HepG2 (cell line): ENCODE results near the gene MYO15A. TPM values are rescaled to one million over a fixed set of nuclear protein-coding genes. Genes with fewer than 3 reads are reported as not detected.

Source experiments
- ARID5B ChIP-seq: IDR thresholded peaks from 2 replicates; pipeline ENCODE4 v1.4.0; 2020; ENCODE audit warnings: mild to moderate bottlenecking, missing genetic modification reagents
- CBX5 ChIP-seq: sonication (generic); formaldehyde crosslinking; IDR thresholded peaks from 2 replicates; pipeline ENCODE4 v1.4.0; 2020; ENCODE audit warnings: missing genetic modification reagents, borderline replicate concordance
- CEBPG ChIP-seq: IDR thresholded peaks from 2 replicates; pipeline ENCODE4 v1.6.1; 2016
- GLI4 ChIP-seq: sonication (generic); formaldehyde crosslinking; IDR thresholded peaks from 2 replicates; pipeline ENCODE4 v1.5.1; 2020; ENCODE audit warnings: missing genetic modification reagents, mild to moderate bottlenecking, moderate library complexity, borderline replicate concordance
- JARID2 ChIP-seq: sonication (generic); formaldehyde crosslinking; IDR thresholded peaks from 2 replicates; pipeline ENCODE4 v1.8.1; 2023; ENCODE audit warnings: missing genetic modification reagents, inconsistent platforms; ENCODE audit not compliant: insufficient replicate concordance
- KLF15 ChIP-seq: sonication (generic); formaldehyde crosslinking; IDR thresholded peaks from 2 replicates; pipeline ENCODE4 v1.8.1; 2023; ENCODE audit warnings: borderline replicate concordance, mild to moderate bottlenecking, inconsistent platforms, missing genetic modification reagents, mixed read lengths
- MBNL3 ChIP-seq: fragments of 250-450 bp; sonication (Bioruptor Pico); conservative IDR thresholded peaks from 2 replicates; pipeline ENCODE4 v1.8.0; 2022; ENCODE audit warnings: mild to moderate bottlenecking, inconsistent platforms
- MEIS2 ChIP-seq: sonication (generic); formaldehyde crosslinking; IDR thresholded peaks from 2 replicates; pipeline ENCODE4 v1.9.0; 2021; ENCODE audit warnings: mild to moderate bottlenecking, missing genetic modification reagents
- MTF2 ChIP-seq: sonication (generic); formaldehyde crosslinking; IDR thresholded peaks from 2 replicates; pipeline ENCODE4 v1.5.0; 2020; ENCODE audit warnings: missing genetic modification reagents, borderline replicate concordance
- SOX6 ChIP-seq, 2 experiments: fragments of 450-650 bp in 1 of 2; sonication (generic) in 1 of 2; formaldehyde crosslinking in 1 of 2; IDR thresholded peaks; 2 replicates each; pipeline versions ENCODE4 v1.4.0 to v1.6.1; 2017 to 2020; ENCODE audit warnings: antibody characterized with exemption in 1 of 2, mild to moderate bottlenecking in 1 of 2, missing genetic modification reagents in 1 of 2
- YEATS2 ChIP-seq: sonication (generic); formaldehyde crosslinking; IDR thresholded peaks from 2 replicates; pipeline ENCODE4 v1.4.0; 2020; ENCODE audit warnings: missing genetic modification reagents, borderline replicate concordance
- ZBTB14 ChIP-seq: sonication (generic); formaldehyde crosslinking; IDR thresholded peaks from 2 replicates; pipeline ENCODE4 v1.4.0; 2020; ENCODE audit warnings: missing genetic modification reagents
- ZNF263 ChIP-seq: sonication (generic); formaldehyde crosslinking; IDR thresholded peaks from 2 replicates; pipeline ENCODE4 v1.4.0; 2020; ENCODE audit warnings: missing genetic modification reagents
- ZNF292 ChIP-seq: sonication (generic); formaldehyde crosslinking; IDR thresholded peaks from 2 replicates; pipeline ENCODE4 v1.8.1; 2022; ENCODE audit warnings: mild to moderate bottlenecking, low read depth, missing genetic modification reagents, borderline replicate concordance
- ZNF383 ChIP-seq: sonication (generic); formaldehyde crosslinking; IDR thresholded peaks from 2 replicates; pipeline ENCODE4 v1.4.0; 2020; ENCODE audit warnings: missing genetic modification reagents, mild to moderate bottlenecking, borderline replicate concordance
- ZNF44 ChIP-seq: sonication (generic); formaldehyde crosslinking; IDR thresholded peaks from 2 replicates; pipeline ENCODE4 v1.5.1; 2020; ENCODE audit warnings: mild to moderate bottlenecking, missing genetic modification reagents
- ZNF441 ChIP-seq: sonication (generic); formaldehyde crosslinking; IDR thresholded peaks from 2 replicates; pipeline ENCODE4 v1.7.0; 2021; ENCODE audit warnings: missing genetic modification reagents, borderline replicate concordance
- ZNF556 ChIP-seq: sonication (generic); formaldehyde crosslinking; IDR thresholded peaks from 2 replicates; pipeline ENCODE4 v1.4.0; 2020; ENCODE audit warnings: mild to moderate bottlenecking, missing genetic modification reagents, borderline replicate concordance
- ZNF709 ChIP-seq: sonication (generic); formaldehyde crosslinking; IDR thresholded peaks from 2 replicates; pipeline ENCODE4 v1.5.0; 2020; ENCODE audit warnings: mild to moderate bottlenecking, missing genetic modification reagents
- ZNF740 ChIP-seq: sonication (generic); formaldehyde crosslinking; IDR thresholded peaks from 2 replicates; pipeline ENCODE4 v1.4.0; 2020; ENCODE audit warnings: missing genetic modification reagents
- ZNF784 ChIP-seq: sonication (generic); formaldehyde crosslinking; IDR thresholded peaks from 2 replicates; pipeline ENCODE4 v1.5.1; 2020; ENCODE audit warnings: missing genetic modification reagents, mild to moderate bottlenecking, borderline replicate concordance
- ZNF850 ChIP-seq: sonication (generic); formaldehyde crosslinking; conservative IDR thresholded peaks from 2 replicates; pipeline ENCODE4 v1.9.0; 2021; ENCODE audit warnings: mild to moderate bottlenecking, missing genetic modification reagents
- polyA plus RNA-seq, 8 experiments: library from polyadenylated mRNA; depleted of rRNA in 3 of 8; stranded (reverse) in 7 of 8; unstranded in 1 of 8; fragments of >200 nt; fragmentation: Illumina TruSeq in 4 of 8; extraction: Trizol in 4 of 8; gene quantifications; 2 replicates each; pipeline versions ENCODE4 v1.2.1 to v1.2.3, GENCODE V29; 2011 to 2016; ENCODE audit warnings: low read depth in 4 of 8, missing spikeins in 1 of 8, mixed read lengths in 1 of 8; ENCODE audit not compliant: insufficient read depth in 1 of 8
- total RNA-seq, 5 experiments: library from RNA; depleted of rRNA; stranded (reverse); fragments of >200 nt; fragmentation: Illumina TruSeq; extraction: Trizol; gene quantifications; 2 replicates each; pipeline ENCODE4 v1.2.3, GENCODE V29; 2016; ENCODE audit warnings: low read depth in 1 of 5

The MYO15A gene
- total and polyA plus RNA-seq, 2 of the 13 experiments (the other 11 are each of a cell fraction or from before 2014, with no cell fraction given) = 0.07 to 0.20 TPM

GRCh38 chr17:18138065-18138749 is 29.7 kb downstream of the MYO15A start (continued):
- TF ChIP-seq ZBTB14 (CRISPR knock-in tag) = no peak
- TF ChIP-seq MTF2 (CRISPR knock-in tag) = no peak
- TF ChIP-seq ZNF740 (CRISPR knock-in tag) = no peak
- peak; percentile 56; the same call in 1 of the 2 replicates for TF ChIP-seq ZNF292 (CRISPR knock-in tag)
- peak; percentile 40; the same call in 1 of the 2 replicates for TF ChIP-seq ZNF784
- peak; percentile 91 for TF ChIP-seq ARID5B (CRISPR knock-in tag)
- TF ChIP-seq ZNF44 = no peak
- TF ChIP-seq KLF15 (CRISPR knock-in tag) = no peak
- TF ChIP-seq JARID2 (CRISPR knock-in tag) = no peak
- TF ChIP-seq SOX6 (IDR thresholded peaks at IDR 0.05) = no peak
- peak; percentile 57 for TF ChIP-seq SOX6 (CRISPR knock-in tag; IDR thresholded peaks at IDR 0.05)
- 0 out of 2 replicates have a peak, but pooled peaks have one; percentile 15 for TF ChIP-seq GLI4
- TF ChIP-seq ZNF709 (CRISPR knock-in tag) = no peak
- peak; percentile 72; the same call in 1 of the 2 replicates for TF ChIP-seq ZNF556
- no peak for TF ChIP-seq MBNL3
- TF ChIP-seq ZNF441 (CRISPR knock-in tag) = no peak
- peak; percentile 57; the same call in 1 of the 2 replicates for TF ChIP-seq YEATS2
- no peak for TF ChIP-seq ZNF850 (CRISPR knock-in tag)
- TF ChIP-seq ZNF263 (CRISPR knock-in tag) = peak; percentile 36; the same call in 1 of the 2 replicates
- TF ChIP-seq CEBPG = peak; percentile 90
- TF ChIP-seq CBX5 (CRISPR knock-in tag) = no peak
- no peak for TF ChIP-seq ZNF383 (CRISPR knock-in tag)
- no peak for TF ChIP-seq MEIS2
